MM.1S (cell line): Measurements from ENCODE around the gene OBSL1.

ENCODE experiments used
- DNase-seq: peaks from one replicate; pipeline ENCODE4 v3.0.0-alpha.2; 2015
- H2AFZ ChIP-seq: fragments of 300-600 bp; sonication (generic); 2 replicates; pipeline ENCODE4 v1.6.0; 2016; ENCODE audit warnings: antibody characterized with exemption, low read length
- H3F3A ChIP-seq: fragments of 300-600 bp; sonication (generic); 2 replicates; pipeline ENCODE4 v1.6.1; 2016; ENCODE audit warnings: mild to moderate bottlenecking, antibody characterized with exemption, low read length, moderate library complexity, mixed read lengths; ENCODE audit not compliant: insufficient read depth
- H3K27ac ChIP-seq: fragments of 300-600 bp; sonication (generic); 2 replicates; pipeline ENCODE4 v1.5.1; 2016; ENCODE audit warnings: mild to moderate bottlenecking, low read length
- H3K27me3 ChIP-seq: fragments of 300-600 bp; sonication (generic); replicated peaks from 2 replicates; pipeline ENCODE4 v1.6.0; 2016; ENCODE audit warnings: low read length; ENCODE audit not compliant: insufficient read depth
- H3K36me3 ChIP-seq: fragments of 300-600 bp; sonication (generic); replicated peaks from 2 replicates; pipeline ENCODE4 v1.6.1; 2016; ENCODE audit warnings: mild to moderate bottlenecking, low read length, mixed read lengths; ENCODE audit not compliant: insufficient read depth
- H3K4me1 ChIP-seq: fragments of 300-600 bp; sonication (generic); 2 replicates; pipeline ENCODE4 v1.6.1; 2016; ENCODE audit warnings: low read length, mixed read lengths
- H3K4me2 ChIP-seq: fragments of 300-600 bp; sonication (generic); 2 replicates; pipeline ENCODE4 v1.6.0; 2016; ENCODE audit warnings: low read depth, low read length
- H3K4me3 ChIP-seq: fragments of 300-600 bp; sonication (generic); 2 replicates; pipeline ENCODE4 v1.5.1; 2016; ENCODE audit warnings: low read length, mixed read lengths
- H3K79me2 ChIP-seq: fragments of 300-600 bp; sonication (generic); 2 replicates; pipeline ENCODE4 v1.6.1; 2016; ENCODE audit warnings: mixed run types, low read length, mixed read lengths
- H3K9ac ChIP-seq: fragments of 300-600 bp; sonication (generic); 2 replicates; pipeline ENCODE4 v1.6.1; 2016; ENCODE audit warnings: low read length, mixed read lengths
- H3K9me2 ChIP-seq: fragments of 300-600 bp; sonication (generic); replicated peaks from 2 replicates; pipeline ENCODE4 v1.6.1; 2016; ENCODE audit warnings: mild to moderate bottlenecking, low read length, mixed read lengths; ENCODE audit not compliant: insufficient read depth
- H3K9me3 ChIP-seq: fragments of 300-600 bp; sonication (generic); replicated peaks from 2 replicates; pipeline ENCODE4 v1.6.1; 2016; ENCODE audit warnings: mild to moderate bottlenecking, low read length, mixed read lengths; ENCODE audit not compliant: insufficient read depth
- H4K20me1 ChIP-seq: fragments of 300-600 bp; sonication (generic); 2 replicates; pipeline ENCODE4 v1.6.1; 2016; ENCODE audit warnings: mild to moderate bottlenecking, low read length, moderate library complexity, mixed read lengths; ENCODE audit not compliant: insufficient read depth
- CTCF ChIP-seq: fragments of 300-600 bp; sonication (generic); IDR thresholded peaks from 2 replicates; pipeline ENCODE4 v1.5.1; 2016; ENCODE audit warnings: antibody characterized with exemption, low read length, mixed read lengths
- EZH2 ChIP-seq: fragments of 300-600 bp; sonication (generic); optimal IDR thresholded peaks from 2 replicates; pipeline ENCODE3; 2017; ENCODE audit warnings: low read depth, mild to moderate bottlenecking, antibody characterized with exemption, low read length, mixed read lengths
- EZH2phosphoT487 ChIP-seq: fragments of 300-600 bp; sonication (generic); IDR thresholded peaks from 2 replicates; pipeline ENCODE4 v1.6.1; 2018; ENCODE audit warnings: antibody characterized with exemption, low read length

Gene OBSL1

DNA sequence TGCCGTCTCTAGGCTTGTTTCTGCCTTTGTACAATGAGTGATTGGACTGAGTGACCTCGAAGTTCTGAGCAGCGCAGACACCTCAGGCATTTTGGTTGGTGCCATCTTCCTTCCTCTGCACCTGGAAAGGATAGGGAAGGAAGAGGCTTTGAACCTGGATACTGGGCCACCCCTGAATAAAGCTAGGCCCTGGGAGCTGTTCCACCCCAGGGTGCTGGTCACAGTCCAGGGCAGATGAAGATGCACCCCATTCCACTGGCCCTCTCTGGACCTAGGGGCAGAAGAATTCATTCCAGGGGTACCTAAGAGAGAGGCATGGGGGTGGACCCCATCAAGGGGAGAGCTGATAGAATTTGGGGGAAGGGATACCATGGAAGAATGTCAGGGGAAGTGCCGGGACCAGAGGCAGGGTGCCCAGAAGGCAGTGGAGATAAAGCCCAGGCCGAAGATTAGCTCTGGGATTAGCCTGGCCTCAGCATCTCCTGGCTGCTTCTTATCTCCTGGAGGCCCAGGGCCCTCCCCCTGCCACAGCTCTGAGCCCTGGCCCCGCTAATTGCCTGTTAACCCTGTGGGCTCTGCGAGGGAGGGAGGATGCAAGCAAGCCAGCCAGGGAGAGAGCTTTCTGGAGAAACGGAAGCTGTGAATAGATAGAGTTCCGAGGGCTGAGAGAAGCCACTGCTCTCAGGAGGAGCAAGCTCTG is 45.7 kb downstream of the OBSL1 start:
- no peak for TF ChIP-seq EZH2phosphoT487
- TF ChIP-seq CTCF, result no peak
- TF ChIP-seq EZH2, result no peak
- no peaks in the 10 kb centered on the region for H3K9me2 ChIP-seq
- no peaks in the 10 kb centered on the region for H3K9me3 ChIP-seq
- no peak overlapping the region for H3K4me2 ChIP-seq
- H3K79me2 ChIP-seq, result no peaks in the 10 kb centered on the region
- H3K4me1 ChIP-seq, result peaks cover 5% of the 10 kb centered on the region; the same call in 1 of the 2 replicates
- peaks cover 95% of the 10 kb centered on the region for H3K27me3 ChIP-seq
- no peaks in the 10 kb centered on the region for H3F3A ChIP-seq
- no peak overlapping the region for H3K27ac ChIP-seq
- no peak overlapping the region for H3K4me3 ChIP-seq
- H4K20me1 ChIP-seq, result no peaks in the 10 kb centered on the region
- H3K9ac ChIP-seq, result no peak overlapping the region
- no peaks in the 10 kb centered on the region for H3K36me3 ChIP-seq
- no peak for DNase-seq
- H2AFZ ChIP-seq, result no peak overlapping the region

DNA sequence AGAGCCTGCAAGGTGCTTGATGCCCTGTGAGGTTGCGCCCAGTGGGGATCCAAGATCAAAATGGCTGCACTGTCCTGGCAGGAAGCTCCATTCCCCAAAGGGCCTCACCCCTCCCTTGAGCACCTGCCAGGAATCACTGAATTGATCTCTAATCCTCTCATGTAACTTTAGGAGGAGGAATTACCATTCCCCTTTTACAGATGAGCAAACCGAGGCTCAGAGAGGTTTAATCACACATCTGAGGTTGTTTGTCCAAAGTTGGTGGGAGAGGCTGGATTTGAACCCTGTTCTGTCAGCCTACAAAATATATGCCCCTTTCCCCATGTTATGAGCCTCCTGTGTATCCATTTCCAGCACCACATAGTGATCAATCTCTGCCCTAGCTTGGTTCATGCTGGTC is 46.5 kb downstream of the OBSL1 start:
- H3F3A ChIP-seq, result no peaks in the 10 kb centered on the region
- H3K27ac ChIP-seq, result no peak overlapping the region
- H2AFZ ChIP-seq, result no peak overlapping the region
- H3K4me1 ChIP-seq, result peaks cover 5% of the 10 kb centered on the region; the same call in 1 of the 2 replicates
- H3K36me3 ChIP-seq, result no peaks in the 10 kb centered on the region
- TF ChIP-seq EZH2phosphoT487, result no peak
- TF ChIP-seq CTCF, result no peak
- TF ChIP-seq EZH2, result no peak
- no peaks in the 10 kb centered on the region for H4K20me1 ChIP-seq
- peaks cover 97% of the 10 kb centered on the region for H3K27me3 ChIP-seq
- no peak overlapping the region for H3K4me2 ChIP-seq
- H3K79me2 ChIP-seq, result no peaks in the 10 kb centered on the region
- no peak overlapping the region for H3K9ac ChIP-seq
- no peaks in the 10 kb centered on the region for H3K9me2 ChIP-seq
- DNase-seq, result no peak
- no peak overlapping the region for H3K4me3 ChIP-seq
- H3K9me3 ChIP-seq, result no peaks in the 10 kb centered on the region

GRCh38 chr2:219523031-219523671 is 48.2 kb downstream of the OBSL1 start:
- Histone ChIP-seq H4K20me1 (no peaks in the 10 kb centered on the region), H3K36me3 (no peaks in the 10 kb centered on the region), H3K4me1 (peaks cover 5% of the 10 kb centered on the region; the same call in 1 of the 2 replicates), H3K9me2 (no peaks in the 10 kb centered on the region), H3K27ac (no peak overlapping the region), H3F3A (no peaks in the 10 kb centered on the region), H3K79me2 (no peaks in the 10 kb centered on the region), H2AFZ (no peak overlapping the region), H3K27me3 (peaks cover 99% of the 10 kb centered on the region), H3K4me3 (no peak overlapping the region), H3K9ac (no peak overlapping the region), H3K4me2 (no peak overlapping the region), H3K9me3 (no peaks in the 10 kb centered on the region)
- DNase-seq, result no peak
- no peak for TF ChIP-seq EZH2
- TF ChIP-seq CTCF, result no peak
- no peak for TF ChIP-seq EZH2phosphoT487
